CD14-positive monocyte (primary cell): ENCODE results near the gene ZNF554. TPM values are rescaled to one million over a fixed set of nuclear protein-coding genes. Genes with fewer than 3 reads are reported as not detected.

Experiments used
- DNase-seq, 3 donors: peaks; one replicate each; pipeline ENCODE4 v3.0.0-alpha.2; 2011 to 2022
- H2AFZ ChIP-seq: 2 replicates; pipeline ENCODE4 v1.6.0; 2012; ENCODE audit warnings: mild to moderate bottlenecking, low read depth, low read length, inconsistent platforms; ENCODE audit not compliant: insufficient read depth, poor library complexity, severe bottlenecking
- H3K27ac ChIP-seq, 2 donors: 1 replicate in 1 of 2; 2 replicates in 1 of 2; pipeline ENCODE4 v1.5.1; 2012 to 2013; ENCODE audit warnings: low read length in 2 of 2, control low read depth in 1 of 2, inconsistent platforms in 1 of 2, low read depth in 1 of 2, mild to moderate bottlenecking in 1 of 2
- H3K27me3 ChIP-seq, 2 donors: one replicate each; pipeline versions ENCODE4 v1.6.0 to v1.6.1; 2011 to 2013; ENCODE audit warnings: low read length in 2 of 2; ENCODE audit not compliant: control insufficient read depth in 2 of 2, insufficient read depth in 2 of 2
- H3K36me3 ChIP-seq, 2 donors: replicated peaks in 1 of 2; 1 replicate in 1 of 2; 2 replicates in 1 of 2; pipeline versions ENCODE4 v1.5.1 to v1.6.1; 2012 to 2013; ENCODE audit warnings: low read length in 2 of 2, control low read depth in 1 of 2, inconsistent platforms in 1 of 2, mild to moderate bottlenecking in 1 of 2; ENCODE audit not compliant: insufficient read depth in 2 of 2, control insufficient read depth in 1 of 2
- H3K4me1 ChIP-seq, 2 donors: 1 replicate in 1 of 2; 2 replicates in 1 of 2; pipeline versions ENCODE4 v1.5.1 to v1.6.1; 2012 to 2013; ENCODE audit warnings: low read length in 2 of 2, control low read depth in 1 of 2, inconsistent platforms in 1 of 2, mild to moderate bottlenecking in 1 of 2, moderate library complexity in 1 of 2; ENCODE audit not compliant: insufficient read depth in 2 of 2, control insufficient read depth in 1 of 2
- H3K4me2 ChIP-seq: replicated peaks from 2 replicates; pipeline ENCODE3; 2012; ENCODE audit warnings: low read length, moderate library complexity, mild to moderate bottlenecking; ENCODE audit not compliant: poor library complexity, severe bottlenecking; ENCODE audit errors: extremely low read depth
- H3K4me3 ChIP-seq, 3 experiments: fragments of 200-600 bp in 1 of 3; sonication (generic) in 1 of 3; replicated peaks in 1 of 3; 1 replicate in 2 of 3; 2 replicates in 1 of 3; pipeline ENCODE4 v1.5.1; 2011 to 2013; ENCODE audit warnings: low read length in 3 of 3, mild to moderate bottlenecking in 3 of 3, control low read depth in 2 of 3, low read depth in 2 of 3, inconsistent platforms in 1 of 3, moderate library complexity in 1 of 3
- H3K79me2 ChIP-seq: 2 replicates; pipeline ENCODE4 v1.6.0; 2012; ENCODE audit warnings: mild to moderate bottlenecking, control low read depth, inconsistent platforms, low read length, moderate library complexity; ENCODE audit not compliant: insufficient read depth
- H3K9ac ChIP-seq: 2 replicates; pipeline ENCODE4 v1.6.0; 2017; ENCODE audit warnings: low read length, mild to moderate bottlenecking; ENCODE audit not compliant: insufficient read depth, poor library complexity, severe bottlenecking
- H3K9me3 ChIP-seq, 2 donors: replicated peaks in 1 of 2; 1 replicate in 1 of 2; 2 replicates in 1 of 2; pipeline versions ENCODE4 v1.5.1 to v1.6.1; 2012 to 2013; ENCODE audit warnings: low read length in 2 of 2, control low read depth in 1 of 2; ENCODE audit not compliant: control insufficient read depth in 1 of 2, insufficient read depth in 1 of 2
- H4K20me1 ChIP-seq: 2 replicates; pipeline ENCODE4 v1.6.0; 2012; ENCODE audit warnings: mild to moderate bottlenecking, low read length, control low read depth, moderate library complexity; ENCODE audit not compliant: insufficient read depth
- H3K27ac Mint-ChIP-seq, 7 donors: one replicate each; pipeline ENCODE4 v1.8.0; 2020; ENCODE audit warnings: mild to moderate bottlenecking in 7 of 7, mixed read lengths in 7 of 7, moderate library complexity in 6 of 7, inconsistent platforms in 2 of 7
- H3K27me3 Mint-ChIP-seq, 3 donors: one replicate each; pipeline ENCODE4 v1.8.0; 2021 to 2022; ENCODE audit warnings: low read depth in 3 of 3, mild to moderate bottlenecking in 3 of 3, mixed read lengths in 3 of 3, moderate library complexity in 3 of 3, inconsistent platforms in 1 of 3
- H3K36me3 Mint-ChIP-seq, 2 donors: one replicate each; pipeline ENCODE4 v1.8.0; 2020; ENCODE audit warnings: mixed read lengths in 2 of 2, inconsistent platforms in 1 of 2, mild to moderate bottlenecking in 1 of 2
- H3K4me1 Mint-ChIP-seq: one replicate; pipeline ENCODE4 v1.8.0; 2020; ENCODE audit warnings: mild to moderate bottlenecking, mixed read lengths
- H3K4me3 Mint-ChIP-seq, 2 donors: one replicate each; pipeline ENCODE4 v1.8.0; 2020; ENCODE audit warnings: mild to moderate bottlenecking in 2 of 2, mixed read lengths in 2 of 2, moderate library complexity in 1 of 2
- H3K9me3 Mint-ChIP-seq, 7 donors: one replicate each; pipeline ENCODE4 v1.8.0; 2020 to 2022; ENCODE audit warnings: mixed read lengths in 7 of 7, mild to moderate bottlenecking in 6 of 7, moderate library complexity in 6 of 7, inconsistent platforms in 2 of 7
- WGBS: methylation state at CpG from one replicate; pipeline ENCODE4 v1.1.5; 2013; ENCODE audit warnings: missing lambda C conversion rate; ENCODE audit not compliant: insufficient coverage; 5-methylcytosine and 5-hydroxymethylcytosine counted together
- intact Hi-C, 2 donors: fragments of 100-400 bp; cut with micrococcal nuclease; formaldehyde crosslinking; loops; one replicate each; pipeline versions ENCODE4 v1.15.0 to v1.15.1; 2023
- polyA plus RNA-seq, 3 donors: library from polyadenylated mRNA; depleted of rRNA in 1 of 3; unstranded in 2 of 3; stranded (reverse) in 1 of 3; fragments of 300-500 nt in 2 of 3; fragments of >200 nt in 1 of 3; fragmentation: Illumina TruSeq in 2 of 3; gene quantifications; 1 replicate in 2 of 3; 2 replicates in 1 of 3; pipeline ENCODE4 v1.2.3, GENCODE V29; 2012 to 2021
- TF ChIP-seq, protein P1 (sequence below): fragments of 200-600 bp; IDR thresholded peaks from one replicate; pipeline ENCODE4 v1.8.0; 2022; ENCODE audit warnings: antibody characterized with exemption, mild to moderate bottlenecking

Gene ZNF554
- polyA plus RNA-seq, 3 donors: 0.79 to 1.7 (median 0.91) TPM

DNA sequence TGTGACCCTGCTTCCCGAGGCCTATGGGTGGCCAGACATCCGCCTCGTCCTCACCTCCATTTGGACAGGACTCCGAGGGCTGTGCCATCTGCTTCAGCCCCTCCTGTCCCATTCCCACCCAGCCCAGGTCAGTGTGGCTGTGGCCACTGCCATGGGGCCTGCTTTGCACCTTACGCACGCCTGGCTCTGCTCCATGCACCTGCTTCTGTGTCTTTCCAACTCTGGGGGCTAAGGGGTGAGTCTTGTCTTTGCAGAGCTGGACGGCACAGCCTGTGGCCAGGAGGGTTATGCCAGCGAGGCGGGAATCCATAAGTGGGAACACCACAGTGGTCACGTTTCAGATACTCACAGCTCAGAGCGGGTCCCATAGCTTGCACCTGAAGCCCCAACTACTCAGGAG, 5.2 kb upstream of the ZNF554 start:
- no peak overlapping the region for H3K4me3 Mint-ChIP-seq
- H3K4me1 ChIP-seq: no peaks in the 10 kb centered on the region
- TF ChIP-seq, protein P1, sequence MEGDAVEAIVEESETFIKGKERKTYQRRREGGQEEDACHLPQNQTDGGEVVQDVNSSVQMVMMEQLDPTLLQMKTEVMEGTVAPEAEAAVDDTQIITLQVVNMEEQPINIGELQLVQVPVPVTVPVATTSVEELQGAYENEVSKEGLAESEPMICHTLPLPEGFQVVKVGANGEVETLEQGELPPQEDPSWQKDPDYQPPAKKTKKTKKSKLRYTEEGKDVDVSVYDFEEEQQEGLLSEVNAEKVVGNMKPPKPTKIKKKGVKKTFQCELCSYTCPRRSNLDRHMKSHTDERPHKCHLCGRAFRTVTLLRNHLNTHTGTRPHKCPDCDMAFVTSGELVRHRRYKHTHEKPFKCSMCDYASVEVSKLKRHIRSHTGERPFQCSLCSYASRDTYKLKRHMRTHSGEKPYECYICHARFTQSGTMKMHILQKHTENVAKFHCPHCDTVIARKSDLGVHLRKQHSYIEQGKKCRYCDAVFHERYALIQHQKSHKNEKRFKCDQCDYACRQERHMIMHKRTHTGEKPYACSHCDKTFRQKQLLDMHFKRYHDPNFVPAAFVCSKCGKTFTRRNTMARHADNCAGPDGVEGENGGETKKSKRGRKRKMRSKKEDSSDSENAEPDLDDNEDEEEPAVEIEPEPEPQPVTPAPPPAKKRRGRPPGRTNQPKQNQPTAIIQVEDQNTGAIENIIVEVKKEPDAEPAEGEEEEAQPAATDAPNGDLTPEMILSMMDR: no peak
- no peak overlapping the region for H3K27ac ChIP-seq
- no peak for DNase-seq
- H3K36me3 ChIP-seq: peaks cover 4 to 6% of the 10 kb centered on the region in 2 donors
- H3K79me2 ChIP-seq: no peaks in the 10 kb centered on the region
- WGBS: 98% methylated on average over 11 of the region's 11 CpGs
- peak overlapping the region in 1 of 7 donors; percentile 14 for H3K27ac Mint-ChIP-seq
- peaks cover 0 to 5% (median 0%) of the 10 kb centered on the region in 7 donors for H3K9me3 Mint-ChIP-seq
- no peaks in the 10 kb centered on the region for H3K9me3 ChIP-seq
- no peaks in the 10 kb centered on the region for H3K4me1 Mint-ChIP-seq
- no peak overlapping the region for H3K9ac ChIP-seq
- H3K27me3 ChIP-seq: no peaks in the 10 kb centered on the region
- intact Hi-C loops: loop anchor here in 1 of 2 donors (5.0 kb wide), 1 partner anchor 53 kb away; the partner anchor contains the start of gene ZNF556
- no peak overlapping the region for H2AFZ ChIP-seq
- no peaks in the 10 kb centered on the region for H4K20me1 ChIP-seq
- H3K27me3 Mint-ChIP-seq: peaks cover 0 to 2% (median 0%) of the 10 kb centered on the region in 3 donors
- H3K36me3 Mint-ChIP-seq: peaks cover 7 to 26% of the 10 kb centered on the region in 2 donors
- no peak overlapping the region for H3K4me2 ChIP-seq
- no peak overlapping the region for H3K4me3 ChIP-seq

DNA sequence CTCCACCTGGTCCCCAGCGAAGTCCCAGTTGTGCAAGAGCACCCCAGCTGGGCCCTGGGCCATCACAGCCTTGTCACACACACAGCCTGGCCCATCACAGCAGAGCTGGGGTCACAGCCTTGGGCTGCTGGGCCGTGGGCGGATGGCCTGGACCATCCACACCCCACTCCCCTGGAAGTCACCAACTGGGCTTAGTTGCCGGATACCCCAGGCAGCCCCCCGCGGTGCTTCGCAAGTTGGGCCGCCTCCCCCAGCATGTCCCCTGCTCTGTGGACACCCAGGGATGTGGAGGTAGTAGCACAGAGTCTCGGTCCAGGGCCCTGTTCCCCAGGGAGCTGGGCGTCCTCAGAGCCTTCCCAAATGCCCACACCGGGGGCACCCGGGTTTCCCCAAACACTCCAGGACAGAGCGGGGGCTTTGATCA, 4.5 kb upstream of the ZNF554 start:
- peaks cover 0 to 2% (median 0%) of the 10 kb centered on the region in 3 donors for H3K27me3 Mint-ChIP-seq
- H3K9ac ChIP-seq: no peak overlapping the region

More for the DNA sequence above, 4.5 kb upstream of the ZNF554 start:
- Mint-ChIP-seq H3K9me3 (peaks cover 0 to 6% (median 0%) of the 10 kb centered on the region in 7 donors), H3K27ac (no peak overlapping the region), H3K4me1 (peaks cover 1% of the 10 kb centered on the region), H3K4me3 (no peak overlapping the region), H3K36me3 (peaks cover 4 to 21% of the 10 kb centered on the region in 2 donors)
- Histone ChIP-seq H3K4me3 (no peak overlapping the region), H3K79me2 (no peaks in the 10 kb centered on the region), H2AFZ (no peak overlapping the region), H3K36me3 (peaks cover 0 to 2% of the 10 kb centered on the region in 2 donors), H3K9me3 (no peaks in the 10 kb centered on the region), H3K27ac (no peak overlapping the region), H3K4me1 (peaks cover 2 to 3% of the 10 kb centered on the region in 2 donors), H3K27me3 (no peaks in the 10 kb centered on the region), H4K20me1 (no peaks in the 10 kb centered on the region), H3K4me2 (no peak overlapping the region)
- TF ChIP-seq, protein P1: no peak
- intact Hi-C loops: loop anchor here in 1 of 2 donors (5.0 kb wide), 1 partner anchor 57 kb away; no protein-coding TSS in a partner anchor
- 93% methylated on average over 13 of the region's 13 CpGs for WGBS
- DNase-seq: no peak
